GM20431 (cell line): ENCODE measurements around the gene MAPK6.
"Not testable (repeated sequence)": the region's sequence is repeated elsewhere in the genome, so short reads cannot be mapped to it uniquely, and the experiment has no call there.

Experiments used
- in situ Hi-C: fragments of 300-500 bp; cut with MseI, MboI; formaldehyde crosslinking; loops from one replicate; pipeline ENCODE4 v1.15.0; 2020; ENCODE audit warnings: low sequenced_read_pairs; ENCODE audit not compliant: unreplicated experiment

MAPK6 gene

DNA sequence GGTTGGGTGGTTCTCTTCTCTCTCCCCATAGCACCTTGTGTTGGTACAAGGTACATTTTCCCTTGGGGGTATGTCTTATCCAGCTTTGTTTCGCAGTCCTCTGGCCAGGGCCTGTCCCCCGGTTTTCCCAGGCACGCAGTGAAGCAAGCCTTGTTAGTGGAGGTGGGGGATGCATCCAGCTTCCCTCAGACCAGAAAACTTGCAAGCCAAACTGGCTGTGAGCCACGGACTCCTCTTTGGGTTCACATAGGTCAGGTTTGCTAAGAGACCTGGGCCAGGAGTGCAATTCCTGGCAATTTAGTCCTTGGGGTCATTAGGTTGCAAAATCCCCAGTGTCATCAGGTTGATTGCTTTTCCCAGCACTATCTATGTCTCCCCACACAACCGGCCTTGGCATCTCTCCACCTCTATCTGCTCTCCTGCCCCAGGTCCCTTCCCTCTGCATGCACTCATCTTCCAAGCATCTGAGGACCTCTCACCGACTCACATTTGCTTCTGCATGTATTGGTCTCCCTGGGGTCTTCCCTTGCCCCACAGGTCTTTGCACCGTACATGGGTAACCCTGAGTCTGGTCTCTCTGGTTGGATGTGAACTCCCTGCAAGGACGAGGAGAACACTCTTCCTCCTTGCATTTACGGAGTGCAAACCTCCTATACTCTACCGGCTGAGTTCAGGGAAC lies 59.3 kb downstream of the MAPK6 start:
- in situ Hi-C loops = no loop called here

- in situ Hi-C loops = no loop called here
Measured at GRCh38 chr15:52078876-52079700, 60.1 kb downstream of the MAPK6 start.

GRCh38 chr15:52080031-52080430 lies 61.0 kb downstream of the MAPK6 start:
- in situ Hi-C loops = no loop called here

GRCh38 chr15:52080706-52081392 lies 61.8 kb downstream of the MAPK6 start:
- in situ Hi-C loops = no loop called here

- in situ Hi-C loops = no loop called here
Measured at GRCh38 chr15:52082197-52083036, 63.4 kb downstream of the MAPK6 start.

DNA sequence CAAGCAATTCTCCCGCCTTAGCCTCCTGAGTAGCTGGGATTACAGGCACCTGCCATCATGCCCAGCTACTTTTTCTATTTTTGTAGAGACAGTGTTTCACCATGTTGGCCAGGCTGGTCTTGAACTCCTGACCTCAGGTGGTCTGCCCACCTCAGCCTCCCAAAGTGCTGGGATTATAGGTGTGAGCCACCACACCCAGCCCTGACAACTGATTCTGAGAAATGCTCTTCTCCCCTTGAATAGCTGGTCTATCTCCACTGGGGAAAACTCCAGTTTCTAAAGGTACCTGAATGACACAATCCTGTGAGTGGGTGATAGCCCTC lies 64.0 kb downstream of the MAPK6 start:
- in situ Hi-C loops = not testable (repeated sequence)

- in situ Hi-C loops = no loop called here
Measured at GRCh38 chr15:52083603-52084002, 64.6 kb downstream of the MAPK6 start.

- in situ Hi-C loops = no loop called here
Measured at GRCh38 chr15:52085299-52085698, 66.3 kb downstream of the MAPK6 start.

- in situ Hi-C loops = no loop called here
Measured at GRCh38 chr15:52086011-52086786, 67.2 kb downstream of the MAPK6 start.

- in situ Hi-C loops = no loop called here
Measured at GRCh38 chr15:52090193-52090592, 71.2 kb downstream of the MAPK6 start.

GRCh38 chr15:52093167-52093538 lies 74.1 kb downstream of the MAPK6 start:
- in situ Hi-C loops = no loop called here

DNA sequence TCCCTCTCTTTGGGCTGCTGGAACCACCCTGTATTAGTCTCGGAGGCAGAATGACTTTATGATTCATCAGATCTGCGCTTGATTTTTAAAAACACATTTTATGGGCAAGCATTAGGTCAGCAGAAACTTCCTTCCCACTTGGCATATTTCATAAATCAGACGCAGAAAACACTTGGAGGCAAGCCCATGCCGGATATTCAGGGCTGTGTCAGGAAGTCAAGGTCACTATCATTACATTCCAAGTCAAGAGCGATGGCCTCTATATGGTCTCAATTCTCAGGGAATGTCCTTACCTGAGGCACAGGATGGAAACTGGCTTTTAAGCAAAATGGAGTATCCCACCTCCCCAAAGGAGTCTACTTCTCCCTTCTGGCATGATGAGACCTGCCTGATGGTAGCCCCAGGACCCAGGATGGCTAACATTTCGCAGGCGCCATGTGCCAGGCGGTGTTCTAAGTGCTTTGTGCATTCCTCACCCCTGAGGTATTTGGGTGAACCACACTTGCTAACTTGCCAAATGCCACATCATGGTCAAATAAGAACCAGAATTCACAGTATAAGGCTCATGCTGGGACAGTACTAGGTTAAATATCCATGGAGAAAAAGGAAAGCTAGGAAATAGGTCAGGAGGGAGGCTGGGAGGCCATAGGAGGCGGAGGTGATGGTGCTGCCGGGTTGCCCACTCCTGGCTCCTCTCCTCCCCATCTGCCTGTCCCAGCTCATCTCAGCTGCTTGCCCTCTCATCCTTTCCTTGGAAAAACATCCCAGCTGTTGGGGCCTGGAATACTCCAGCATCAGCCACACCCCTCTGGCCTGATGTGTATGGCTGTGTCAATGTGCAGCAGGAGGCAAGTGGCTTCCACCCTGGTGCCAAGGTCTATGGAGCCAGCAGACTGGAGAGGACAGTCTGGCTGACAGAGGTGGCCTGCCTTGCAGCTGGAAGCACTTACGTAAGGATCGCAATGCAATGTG lies 74.8 kb downstream of the MAPK6 start:
- in situ Hi-C loops = no loop called here

GRCh38 chr15:52094811-52095584 lies 76.0 kb downstream of the MAPK6 start:
- in situ Hi-C loops = no loop called here

- in situ Hi-C loops = no loop called here
Measured at GRCh38 chr15:52095597-52096262, 76.7 kb downstream of the MAPK6 start.

DNA sequence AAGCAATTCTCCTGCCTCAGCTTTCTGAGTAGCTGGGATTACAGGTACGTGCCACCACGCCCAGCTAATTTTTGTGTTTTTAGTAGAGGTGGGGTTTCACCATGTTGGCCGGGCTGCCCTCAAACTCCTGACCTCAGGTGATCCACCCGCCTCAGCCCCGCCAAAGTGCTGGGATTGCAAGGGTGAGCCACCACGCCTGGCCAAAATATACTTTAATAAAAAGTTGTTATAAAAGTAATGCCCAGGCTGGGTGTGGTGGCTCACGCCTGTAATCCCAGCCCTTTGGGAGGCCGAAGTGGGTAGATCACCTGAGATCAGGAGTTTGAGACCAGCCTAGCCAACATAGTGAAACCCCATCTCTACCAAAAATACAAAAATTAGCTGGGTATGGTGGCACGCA lies 77.5 kb downstream of the MAPK6 start:
- in situ Hi-C loops = not testable (repeated sequence)

- in situ Hi-C loops = no loop called here
Measured at GRCh38 chr15:52097180-52097579, 78.2 kb downstream of the MAPK6 start.

DNA sequence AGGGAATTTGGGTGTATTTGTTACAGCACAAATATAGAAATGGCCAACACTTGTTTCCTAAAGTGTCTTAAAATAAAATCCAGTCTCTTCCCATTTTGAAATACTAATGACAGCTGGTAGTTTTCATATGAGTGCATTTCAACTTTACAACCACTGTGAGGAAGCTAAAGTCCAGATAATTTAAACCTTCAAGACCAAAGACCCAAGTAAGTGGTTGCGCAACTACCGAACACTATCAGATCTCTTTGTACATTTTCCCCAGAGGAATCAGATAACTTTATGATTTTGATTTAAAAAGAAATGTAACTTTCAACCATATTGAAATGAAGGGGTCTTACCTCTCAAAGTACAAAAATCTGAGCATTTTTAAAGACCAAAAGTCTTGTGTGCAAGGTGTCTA lies 79.3 kb downstream of the MAPK6 start:
- in situ Hi-C loops = no loop called here
